ENCODE data around the gene PDGFC.

DNA sequence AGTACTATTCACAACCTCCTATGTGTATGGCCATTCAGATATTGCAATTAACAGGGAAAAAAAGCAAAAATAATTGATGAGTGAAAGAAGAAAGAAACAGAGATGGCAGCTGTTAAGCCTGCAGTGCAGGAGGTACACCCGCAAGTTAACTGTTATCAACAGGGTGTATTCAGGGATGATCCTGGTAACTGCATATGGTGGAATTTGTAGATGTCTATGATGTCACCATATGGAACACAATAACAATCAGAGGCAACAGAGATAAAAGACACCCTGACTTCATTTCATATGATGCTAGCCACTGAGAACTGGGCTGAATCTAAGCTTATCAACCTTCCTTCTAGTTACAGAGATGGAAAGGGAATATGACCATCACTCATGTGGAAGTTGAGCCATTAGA lies 96.5 kb downstream of the PDGFC start:
- TF ChIP-seq, protein P1, sequence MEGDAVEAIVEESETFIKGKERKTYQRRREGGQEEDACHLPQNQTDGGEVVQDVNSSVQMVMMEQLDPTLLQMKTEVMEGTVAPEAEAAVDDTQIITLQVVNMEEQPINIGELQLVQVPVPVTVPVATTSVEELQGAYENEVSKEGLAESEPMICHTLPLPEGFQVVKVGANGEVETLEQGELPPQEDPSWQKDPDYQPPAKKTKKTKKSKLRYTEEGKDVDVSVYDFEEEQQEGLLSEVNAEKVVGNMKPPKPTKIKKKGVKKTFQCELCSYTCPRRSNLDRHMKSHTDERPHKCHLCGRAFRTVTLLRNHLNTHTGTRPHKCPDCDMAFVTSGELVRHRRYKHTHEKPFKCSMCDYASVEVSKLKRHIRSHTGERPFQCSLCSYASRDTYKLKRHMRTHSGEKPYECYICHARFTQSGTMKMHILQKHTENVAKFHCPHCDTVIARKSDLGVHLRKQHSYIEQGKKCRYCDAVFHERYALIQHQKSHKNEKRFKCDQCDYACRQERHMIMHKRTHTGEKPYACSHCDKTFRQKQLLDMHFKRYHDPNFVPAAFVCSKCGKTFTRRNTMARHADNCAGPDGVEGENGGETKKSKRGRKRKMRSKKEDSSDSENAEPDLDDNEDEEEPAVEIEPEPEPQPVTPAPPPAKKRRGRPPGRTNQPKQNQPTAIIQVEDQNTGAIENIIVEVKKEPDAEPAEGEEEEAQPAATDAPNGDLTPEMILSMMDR (IDR thresholded peaks at IDR 0.05; ENCODE audit: low read length) = no peak
- TF ChIP-seq EZH2 (IDR thresholded peaks at IDR 0.05; ENCODE audit: borderline replicate concordance, low read length) = no peak

Data from OCI-LY1 (cell line).